ENCODE data around the gene SCN11A.

DNA sequence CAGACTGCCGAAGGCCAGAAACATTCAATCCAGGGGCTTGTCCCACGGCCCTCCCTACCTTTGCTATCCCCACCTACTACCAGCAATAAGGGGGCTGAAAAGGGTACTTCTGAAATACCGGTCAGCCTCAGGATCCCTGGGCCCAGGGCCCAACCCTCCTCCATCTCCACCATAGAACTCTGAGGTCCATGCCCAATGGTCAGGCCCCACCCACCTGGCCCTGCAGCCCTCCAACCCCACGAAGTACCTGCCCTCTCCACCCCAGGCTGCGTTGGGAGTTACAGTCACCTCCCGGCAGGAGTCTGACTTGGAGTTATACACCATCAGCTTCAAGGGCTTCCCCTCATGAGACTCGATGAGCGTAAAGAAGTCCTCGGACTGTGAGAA lies 48.7 kb upstream of the SCN11A start:
- TF ChIP-seq, protein P1, sequence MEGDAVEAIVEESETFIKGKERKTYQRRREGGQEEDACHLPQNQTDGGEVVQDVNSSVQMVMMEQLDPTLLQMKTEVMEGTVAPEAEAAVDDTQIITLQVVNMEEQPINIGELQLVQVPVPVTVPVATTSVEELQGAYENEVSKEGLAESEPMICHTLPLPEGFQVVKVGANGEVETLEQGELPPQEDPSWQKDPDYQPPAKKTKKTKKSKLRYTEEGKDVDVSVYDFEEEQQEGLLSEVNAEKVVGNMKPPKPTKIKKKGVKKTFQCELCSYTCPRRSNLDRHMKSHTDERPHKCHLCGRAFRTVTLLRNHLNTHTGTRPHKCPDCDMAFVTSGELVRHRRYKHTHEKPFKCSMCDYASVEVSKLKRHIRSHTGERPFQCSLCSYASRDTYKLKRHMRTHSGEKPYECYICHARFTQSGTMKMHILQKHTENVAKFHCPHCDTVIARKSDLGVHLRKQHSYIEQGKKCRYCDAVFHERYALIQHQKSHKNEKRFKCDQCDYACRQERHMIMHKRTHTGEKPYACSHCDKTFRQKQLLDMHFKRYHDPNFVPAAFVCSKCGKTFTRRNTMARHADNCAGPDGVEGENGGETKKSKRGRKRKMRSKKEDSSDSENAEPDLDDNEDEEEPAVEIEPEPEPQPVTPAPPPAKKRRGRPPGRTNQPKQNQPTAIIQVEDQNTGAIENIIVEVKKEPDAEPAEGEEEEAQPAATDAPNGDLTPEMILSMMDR (IDR thresholded peaks at IDR 0.05): no peak
- TF ChIP-seq POLR2AphosphoS5 (IDR thresholded peaks at IDR 0.05): no peak
